Pulmonary artery endothelial cell (primary cell): Measurements from ENCODE around the gene DUSP28. TPM values are rescaled to one million over a fixed set of nuclear protein-coding genes. Genes with fewer than 3 reads are reported as not detected.

ENCODE experiments used
- DNase-seq: peaks from one replicate; pipeline ENCODE4 v3.0.0-alpha.2; 2011; ENCODE audit warnings: low read depth, low spot score
- total RNA-seq: library from RNA; depleted of rRNA; stranded (reverse); fragments of >200 nt; gene quantifications from 2 replicates; pipeline ENCODE4 v1.2.3, GENCODE V29; 2014

The DUSP28 gene
- total RNA-seq, 1 donor from 2014 or later = 1.8 TPM

DNA sequence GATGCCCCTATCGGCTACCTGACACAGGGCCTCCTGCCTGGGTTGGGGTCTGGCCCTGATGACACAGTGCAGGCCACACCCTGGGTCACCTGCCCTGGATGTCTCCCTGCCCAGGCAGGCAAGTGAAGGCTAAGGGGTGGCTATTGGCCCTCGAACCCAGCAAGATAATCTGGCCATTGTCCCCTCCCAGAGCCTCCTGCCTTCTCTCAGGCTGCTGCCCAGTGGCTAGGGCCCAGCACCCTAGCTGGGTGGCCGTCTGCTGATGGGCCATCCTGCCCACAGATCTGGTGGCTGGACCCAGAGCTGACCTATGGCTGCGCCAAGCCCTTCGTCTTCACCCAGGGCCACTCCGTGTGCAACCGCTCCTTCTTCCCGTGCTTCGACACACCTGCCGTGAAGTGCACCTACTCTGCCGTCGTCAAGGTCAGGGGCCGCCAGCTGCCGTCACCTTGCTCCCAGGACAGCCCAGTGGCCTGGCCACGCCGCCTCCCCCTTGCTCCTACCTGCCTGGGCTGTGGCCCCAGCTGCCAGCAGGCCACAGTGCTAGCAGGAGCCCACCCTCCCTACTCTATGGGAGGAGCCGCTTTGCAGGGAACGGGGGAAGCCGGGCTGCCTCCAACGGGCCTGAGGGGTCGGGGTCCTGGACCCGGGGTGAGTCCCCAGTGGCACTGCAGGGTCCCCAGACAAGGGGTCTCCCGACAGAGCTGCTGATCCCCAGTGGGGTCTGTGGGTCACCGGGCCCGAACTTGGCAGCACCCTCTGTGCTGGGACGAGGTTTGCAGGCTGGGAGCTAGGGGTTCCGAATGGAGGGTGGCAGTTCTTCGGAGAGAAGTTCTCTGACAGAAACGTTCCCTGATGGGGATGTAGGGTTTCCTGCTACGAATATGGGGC, 12.2 kb downstream of the DUSP28 start:
- DNase-seq = no peak

DNA sequence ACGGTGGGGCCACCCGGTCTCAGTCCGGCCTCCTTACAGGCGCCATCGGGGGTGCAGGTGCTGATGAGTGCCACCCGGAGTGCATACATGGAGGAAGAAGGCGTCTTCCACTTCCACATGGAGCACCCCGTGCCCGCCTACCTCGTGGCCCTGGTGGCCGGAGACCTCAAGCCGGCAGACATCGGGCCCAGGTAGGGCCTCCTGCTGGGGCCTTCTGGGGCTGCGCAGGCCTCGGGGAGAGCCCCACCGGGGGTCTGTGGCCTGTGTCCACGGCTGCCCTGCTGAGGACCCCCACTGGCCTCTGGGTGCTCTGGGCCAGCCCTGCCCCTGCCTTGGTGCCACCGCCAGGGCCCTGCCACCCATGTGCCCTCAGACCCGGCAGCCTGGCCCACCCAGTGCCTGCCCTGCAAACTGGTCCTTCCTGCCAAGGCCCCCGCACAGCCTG, 12.9 kb downstream of the DUSP28 start:
- DNase-seq = no peak

DNA sequence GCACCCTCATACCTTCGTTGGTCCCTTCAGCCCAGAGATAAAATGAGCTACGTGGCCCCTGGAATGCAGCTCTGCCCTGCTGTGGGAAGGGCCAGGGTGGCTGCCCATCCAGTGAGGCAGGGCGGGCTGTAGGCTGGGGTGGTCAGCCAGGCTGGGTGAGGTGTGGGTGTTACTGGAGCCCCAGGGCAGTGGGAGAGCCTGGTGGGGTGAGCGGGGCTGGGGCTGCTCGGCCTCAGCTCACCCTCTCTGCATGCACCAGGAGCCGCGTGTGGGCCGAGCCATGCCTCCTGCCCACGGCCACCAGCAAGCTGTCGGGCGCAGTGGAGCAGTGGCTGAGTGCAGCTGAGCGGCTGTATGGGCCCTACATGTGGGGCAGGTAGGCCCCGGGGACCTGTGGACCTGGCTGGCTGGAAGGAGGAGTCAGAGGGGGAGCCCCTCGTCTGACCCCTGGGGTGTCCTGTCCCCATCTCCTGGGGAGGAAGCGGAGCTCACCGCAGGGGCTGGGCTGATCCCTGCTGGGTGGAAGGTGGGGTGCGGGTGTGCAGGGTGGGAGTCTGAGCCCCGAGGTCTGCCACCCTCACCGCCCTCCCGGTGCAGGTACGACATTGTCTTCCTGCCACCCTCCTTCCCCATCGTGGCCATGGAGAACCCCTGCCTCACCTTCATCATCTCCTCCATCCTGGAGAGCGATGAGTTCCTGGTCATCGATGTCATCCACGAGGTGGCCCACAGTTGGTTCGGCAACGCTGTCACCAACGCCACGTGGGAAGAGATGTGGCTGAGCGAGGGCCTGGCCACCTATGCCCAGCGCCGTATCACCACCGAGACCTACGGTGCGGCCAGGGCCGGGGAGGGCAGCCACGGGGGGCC, 13.6 kb downstream of the DUSP28 start:
- DNase-seq = no peak

DNA sequence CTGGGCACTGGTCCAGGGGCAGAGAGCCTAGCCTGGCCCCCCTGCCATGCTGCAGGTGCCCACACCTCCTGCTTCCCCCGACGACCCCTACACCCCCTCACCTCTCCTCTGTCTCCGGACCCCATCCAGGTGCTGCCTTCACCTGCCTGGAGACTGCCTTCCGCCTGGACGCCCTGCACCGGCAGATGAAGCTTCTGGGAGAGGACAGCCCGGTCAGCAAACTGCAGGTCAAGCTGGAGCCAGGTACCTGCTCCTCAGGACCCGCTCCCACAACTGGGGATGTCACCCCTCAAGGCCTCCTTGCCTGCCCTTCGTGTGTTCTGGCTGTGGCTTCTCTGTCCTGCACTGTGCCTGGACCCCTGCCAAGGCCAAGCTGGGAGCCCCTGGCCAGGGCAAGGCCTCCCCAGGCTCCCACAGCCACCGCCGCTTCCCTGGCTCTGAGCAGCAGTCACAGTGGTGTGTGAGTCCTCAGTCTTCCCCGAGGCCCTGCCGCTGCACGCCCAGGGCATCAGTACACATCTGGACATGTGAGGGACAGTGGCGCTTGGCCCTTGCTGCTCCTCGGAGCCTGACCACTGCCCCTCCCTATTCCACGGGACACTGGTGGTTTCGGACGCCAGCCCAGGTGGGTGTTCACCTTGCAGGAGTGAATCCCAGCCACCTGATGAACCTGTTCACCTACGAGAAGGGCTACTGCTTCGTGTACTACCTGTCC, 14.4 kb downstream of the DUSP28 start:
- DNase-seq = no peak

DNA sequence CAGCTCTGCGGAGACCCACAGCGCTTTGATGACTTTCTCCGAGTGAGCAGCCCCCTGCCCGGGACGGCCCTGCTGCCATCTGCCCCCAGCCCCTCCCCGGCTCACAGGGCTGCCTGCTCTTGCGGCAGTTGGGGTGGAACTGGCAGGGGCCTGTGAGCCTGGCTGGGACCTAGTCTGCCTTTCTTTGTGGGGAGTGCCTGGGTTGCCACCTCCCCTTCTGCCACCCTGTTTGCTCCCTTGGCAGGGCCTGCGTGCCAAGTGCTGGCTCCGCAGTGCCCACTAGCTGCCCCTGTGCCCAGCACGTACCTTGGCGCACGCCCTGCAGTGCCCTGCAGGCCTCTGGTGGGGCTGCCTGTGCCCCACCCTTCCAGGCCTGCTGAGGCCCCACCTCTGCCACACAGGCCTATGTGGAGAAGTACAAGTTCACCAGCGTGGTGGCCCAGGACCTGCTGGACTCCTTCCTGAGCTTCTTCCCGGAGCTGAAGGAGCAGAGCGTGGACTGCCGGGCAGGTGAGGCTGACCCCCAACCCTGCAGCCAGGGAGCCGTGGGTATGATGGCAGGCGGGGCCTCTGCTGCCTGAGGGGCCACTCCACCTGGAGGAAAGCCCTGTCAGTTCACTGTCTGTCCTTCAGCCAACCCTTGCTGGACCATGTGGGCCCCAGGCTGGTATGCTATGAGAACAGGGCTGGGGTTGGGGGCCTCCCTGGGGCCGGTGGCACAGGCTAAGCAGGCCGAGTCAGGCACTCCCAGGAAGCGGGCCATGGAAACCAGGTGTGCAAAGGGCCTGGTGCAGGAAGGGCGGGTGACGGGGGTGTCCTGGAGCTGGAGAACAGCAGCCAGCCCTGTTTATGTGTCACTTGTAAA, 15.2 kb downstream of the DUSP28 start:
- DNase-seq = no peak

DNA sequence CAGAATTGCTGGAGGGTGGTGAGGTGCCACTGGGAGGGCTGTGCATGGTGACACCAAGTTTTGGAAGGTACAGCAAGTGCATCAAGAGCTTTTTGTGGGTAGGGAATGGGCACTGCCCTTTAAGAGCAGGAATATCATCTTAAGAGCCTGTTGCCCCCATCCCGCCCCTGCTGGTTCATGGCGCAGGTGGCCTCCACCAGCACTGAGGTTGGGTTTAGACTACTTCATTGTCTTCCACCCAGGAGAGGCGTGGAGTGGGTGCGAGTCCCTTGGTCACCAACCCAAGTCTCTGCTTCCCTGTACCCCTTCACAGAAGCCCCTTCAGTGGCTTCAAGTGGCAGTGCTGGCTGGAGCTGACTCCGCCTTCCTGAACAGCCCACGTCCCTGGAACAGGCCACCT, 15.9 kb downstream of the DUSP28 start:
- DNase-seq = no peak

DNA sequence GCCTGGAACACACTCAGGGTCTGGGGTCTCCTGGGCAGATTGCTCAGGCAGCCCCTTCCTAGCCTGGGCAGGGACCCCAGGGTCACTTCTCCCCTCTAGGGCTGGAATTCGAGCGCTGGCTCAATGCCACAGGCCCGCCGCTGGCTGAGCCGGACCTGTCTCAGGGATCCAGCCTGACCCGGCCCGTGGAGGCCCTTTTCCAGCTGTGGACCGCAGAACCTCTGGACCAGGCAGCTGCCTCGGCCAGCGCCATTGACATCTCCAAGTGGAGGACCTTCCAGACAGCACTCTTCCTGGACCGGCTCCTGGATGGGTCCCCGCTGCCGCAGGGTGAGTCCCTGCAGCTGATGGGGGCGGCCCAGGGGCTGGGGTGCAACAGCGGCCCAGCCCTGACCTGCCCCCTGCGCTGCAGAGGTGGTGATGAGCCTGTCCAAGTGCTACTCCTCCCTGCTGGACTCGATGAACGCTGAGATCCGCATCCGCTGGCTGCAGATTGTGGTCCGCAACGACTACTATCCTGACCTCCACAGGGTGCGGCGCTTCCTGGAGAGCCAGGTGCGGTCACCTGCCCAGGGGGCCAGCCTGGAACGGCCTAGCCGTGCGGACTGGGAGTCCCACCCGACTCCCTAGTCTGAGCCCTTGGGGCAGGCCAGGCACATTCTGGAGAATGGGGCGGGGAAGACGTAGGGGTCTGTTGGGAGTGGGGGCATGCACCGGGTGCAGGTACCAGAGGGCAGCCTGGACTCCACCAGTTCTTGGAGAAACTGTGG, 16.5 kb downstream of the DUSP28 start:
- no peak for DNase-seq

DNA sequence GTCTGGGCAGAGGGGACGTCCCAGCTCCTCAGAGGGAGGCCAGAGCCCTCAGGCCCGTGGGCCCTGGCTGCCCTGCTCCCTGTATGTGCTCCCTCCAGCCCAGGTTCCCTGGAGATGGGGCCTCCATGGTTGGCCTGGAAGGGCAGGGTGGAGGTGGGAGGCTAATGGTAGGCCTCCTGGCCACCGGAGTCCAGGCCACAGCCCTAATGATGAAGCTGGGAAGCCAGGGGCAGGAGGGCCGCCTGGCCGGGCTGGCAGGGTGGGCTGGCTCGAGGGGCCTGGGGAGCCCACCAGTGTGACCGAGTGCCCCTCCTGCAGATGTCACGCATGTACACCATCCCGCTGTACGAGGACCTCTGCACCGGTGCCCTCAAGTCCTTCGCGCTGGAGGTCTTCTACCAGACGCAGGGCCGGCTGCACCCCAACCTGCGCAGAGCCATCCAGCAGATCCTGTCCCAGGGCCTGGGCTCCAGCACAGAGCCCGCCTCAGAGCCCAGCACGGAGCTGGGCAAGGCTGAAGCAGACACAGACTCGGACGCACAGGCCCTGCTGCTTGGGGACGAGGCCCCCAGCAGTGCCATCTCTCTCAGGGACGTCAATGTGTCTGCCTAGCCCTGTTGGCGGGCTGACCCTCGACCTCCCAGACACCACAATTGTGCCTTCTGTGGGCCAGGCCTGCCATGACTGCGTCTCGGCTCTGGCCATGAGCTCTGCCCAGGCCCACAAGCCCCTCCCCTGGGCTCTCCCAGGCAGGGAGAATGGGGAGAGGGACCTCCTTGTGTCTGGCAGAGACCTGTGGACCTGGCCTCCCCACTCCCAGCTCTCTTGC, 17.3 kb downstream of the DUSP28 start:
- DNase-seq = no peak

DNA sequence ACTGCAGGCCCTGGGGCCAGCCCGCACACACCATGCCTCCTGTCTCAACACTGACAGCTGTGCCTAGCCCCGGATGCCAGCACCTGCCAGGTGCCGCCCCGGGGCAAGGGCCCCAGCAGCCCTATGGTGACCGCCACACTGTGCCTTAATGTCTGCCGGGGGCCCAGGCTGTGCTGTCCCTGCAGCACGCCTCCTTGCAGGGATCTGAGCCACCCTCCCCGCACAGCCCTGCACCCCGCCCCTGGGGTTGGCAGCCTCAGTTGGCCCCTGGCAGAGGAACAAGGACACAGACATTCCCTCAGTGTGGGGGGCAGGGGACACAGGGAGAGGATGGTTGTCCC, 17.9 kb downstream of the DUSP28 start:
- DNase-seq = no peak

DNA sequence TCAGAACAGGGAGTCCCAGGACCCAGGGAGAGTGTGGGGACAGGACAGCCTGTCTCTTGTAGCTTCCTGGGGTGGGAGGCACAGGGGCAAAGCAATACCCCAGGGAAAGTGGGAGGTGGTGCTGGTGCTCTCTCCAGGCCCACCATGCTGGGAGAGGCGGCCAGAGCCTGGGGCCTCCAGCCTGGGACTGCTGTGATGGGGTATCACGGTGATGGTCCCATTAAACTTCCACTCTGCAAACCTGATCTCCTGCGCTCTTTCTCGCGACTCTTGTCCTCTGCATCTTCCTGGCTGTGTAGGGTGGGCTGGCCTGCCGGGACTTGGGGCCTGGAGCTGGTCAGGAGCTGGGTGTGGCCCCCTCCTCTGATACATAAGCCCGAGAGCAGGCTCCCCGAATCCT, 18.3 kb downstream of the DUSP28 start:
- DNase-seq = no peak

DNA sequence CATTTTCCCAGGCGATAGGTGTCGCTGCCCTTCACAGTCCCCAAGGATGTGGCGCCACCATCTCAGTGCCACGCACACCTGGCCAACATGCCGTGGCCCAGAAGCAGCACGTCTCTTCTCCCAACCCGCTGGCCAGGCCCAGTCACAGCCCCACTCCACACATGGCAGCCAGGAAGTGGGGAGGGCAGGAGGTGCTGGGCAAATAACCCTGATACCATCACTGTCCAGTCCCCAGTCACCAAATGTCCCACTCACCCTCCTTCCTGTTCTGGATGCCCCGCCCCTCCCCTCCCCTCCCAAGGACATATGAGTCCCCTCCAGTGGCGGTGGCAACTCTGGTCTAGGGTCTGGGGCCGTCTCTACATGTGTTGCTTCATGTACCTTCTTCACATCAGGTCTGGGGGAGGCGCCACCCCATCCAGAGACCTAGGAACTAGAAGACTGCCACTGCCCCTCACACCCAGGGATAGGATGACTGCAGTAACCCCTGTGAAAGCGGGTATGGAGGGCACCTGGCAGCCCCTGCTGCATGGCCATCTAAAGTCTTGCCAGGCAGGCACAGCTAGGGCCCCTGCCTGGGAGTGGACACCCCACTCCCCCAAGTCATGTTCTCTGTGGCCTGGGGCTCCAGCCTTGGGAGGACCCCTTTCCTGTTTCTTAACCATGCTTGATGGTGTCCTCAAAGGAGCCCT, 19.1 kb downstream of the DUSP28 start:
- no peak for DNase-seq

DNA sequence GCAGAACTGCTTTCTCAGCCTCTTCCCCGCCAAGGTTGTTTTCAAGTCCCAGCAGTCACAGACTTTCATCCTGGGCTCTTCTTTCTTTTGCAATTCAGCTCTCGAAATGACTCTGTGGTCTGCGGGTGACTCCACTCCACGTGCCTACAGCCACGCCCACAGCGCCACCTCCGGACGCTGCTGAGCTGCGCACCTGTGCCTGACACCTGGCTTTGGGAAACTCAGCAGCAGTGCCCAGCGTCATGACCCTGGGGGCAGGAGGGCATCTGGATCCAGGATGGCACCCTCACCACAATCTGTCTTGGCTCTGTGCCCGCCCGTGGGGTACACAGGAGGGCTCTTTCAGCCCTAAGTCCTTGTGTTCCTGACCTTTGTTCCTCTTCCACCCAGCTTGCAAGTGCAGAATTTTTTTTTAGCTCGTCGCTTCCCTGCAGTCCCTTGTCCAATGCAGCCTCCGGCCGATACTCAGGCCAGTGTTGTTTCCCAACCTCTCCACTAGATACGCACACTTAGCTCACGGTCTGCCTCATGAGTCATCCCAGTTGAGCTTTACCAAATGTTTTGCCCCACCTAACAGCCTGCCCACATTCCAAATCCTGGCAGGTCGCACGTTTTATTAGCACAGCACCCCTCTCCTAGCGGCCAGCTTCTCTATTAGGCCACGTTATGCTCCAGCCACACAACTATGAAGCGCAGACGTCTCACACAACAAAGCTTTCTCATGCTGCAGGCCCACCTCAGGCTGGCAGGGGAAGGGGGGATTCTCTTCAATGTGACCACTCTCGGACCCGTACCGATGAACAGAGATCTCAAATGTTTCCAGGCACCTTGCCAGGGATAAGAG, 19.8 kb downstream of the DUSP28 start:
- no peak for DNase-seq

DNA sequence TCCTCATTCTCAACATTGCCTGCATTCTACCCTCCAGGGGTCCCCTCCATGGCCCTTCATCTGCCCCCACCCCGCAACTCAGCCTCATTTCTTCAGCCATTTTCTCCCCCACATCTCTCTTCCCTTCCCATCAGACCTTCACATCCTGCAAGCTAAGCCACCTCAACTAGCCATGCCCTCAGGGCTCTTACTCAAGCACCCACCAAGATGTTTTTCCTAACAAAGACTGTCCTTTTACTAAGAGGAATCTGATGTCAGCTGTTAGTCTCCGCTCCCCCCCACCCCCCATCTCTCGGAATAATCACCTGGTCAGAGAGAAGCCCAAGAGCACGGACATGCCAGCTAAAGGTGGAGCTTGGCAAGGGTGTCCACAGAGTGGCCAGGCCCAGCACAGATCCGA, 21.7 kb downstream of the DUSP28 start:
- DNase-seq = no peak

DNA sequence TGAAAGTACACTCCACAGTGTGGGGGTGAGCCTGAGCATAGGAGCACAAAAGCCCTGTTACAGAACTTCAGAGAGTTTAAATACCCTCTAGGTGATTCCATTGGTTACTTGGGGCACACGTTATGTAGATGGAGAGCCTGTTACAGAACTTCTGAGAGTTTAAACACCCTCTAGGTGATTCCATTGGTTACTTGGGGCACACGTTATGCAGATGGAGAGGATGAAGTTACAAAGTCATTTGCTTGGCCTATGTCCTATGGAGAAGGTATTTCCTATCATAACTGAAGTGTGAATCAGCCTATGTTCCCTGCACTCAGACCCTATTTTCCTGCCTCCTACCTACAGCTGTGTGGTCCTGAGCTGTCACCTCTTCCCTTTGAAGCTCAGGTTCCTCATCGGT, 22.6 kb downstream of the DUSP28 start:
- no peak for DNase-seq

DNA sequence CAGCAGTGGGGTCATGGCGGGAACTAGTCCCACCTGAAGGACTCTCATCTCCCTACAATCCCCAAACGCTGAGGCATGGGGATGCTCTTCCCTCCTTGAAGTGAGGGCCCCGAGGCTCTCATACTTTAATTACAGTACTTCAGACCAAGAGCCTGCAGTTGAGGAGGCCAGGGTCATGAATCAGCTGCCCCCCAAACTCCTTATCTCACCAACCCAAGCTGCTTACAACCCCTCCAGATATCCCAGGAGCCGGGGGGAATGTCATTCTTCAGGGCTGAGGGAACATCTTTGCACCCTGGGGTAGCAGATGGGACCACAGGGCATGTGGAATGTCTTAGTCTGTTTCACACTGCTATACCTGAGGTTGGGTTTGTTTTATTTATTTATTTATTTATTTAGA, 23.6 kb downstream of the DUSP28 start:
- no peak for DNase-seq

DNA sequence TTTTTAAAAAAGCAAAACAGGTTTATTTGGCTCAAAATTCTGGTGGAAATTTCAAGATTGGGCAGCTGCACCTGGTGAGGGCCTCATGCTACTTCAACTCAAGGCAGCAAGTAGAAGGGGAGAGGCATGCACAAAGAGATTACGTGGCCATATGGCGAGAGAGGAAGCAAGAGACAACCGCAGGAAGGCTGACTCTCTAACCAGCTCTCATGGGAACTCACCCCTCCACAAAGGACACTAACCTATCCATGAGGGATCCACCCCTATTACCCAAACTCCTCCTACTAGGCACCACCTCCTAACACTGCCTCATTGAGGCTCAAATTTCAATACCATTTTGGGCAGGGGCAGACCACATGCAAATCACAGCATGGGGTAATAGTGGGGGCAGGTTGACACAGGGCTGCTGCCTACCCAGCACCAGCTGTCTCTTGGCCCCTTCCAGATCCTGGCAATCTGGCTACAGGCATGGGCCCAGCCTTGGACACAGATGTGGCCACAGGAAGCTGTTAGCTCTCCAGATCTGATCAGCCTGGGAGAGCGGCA, 24.4 kb downstream of the DUSP28 start:
- no peak for DNase-seq

DNA sequence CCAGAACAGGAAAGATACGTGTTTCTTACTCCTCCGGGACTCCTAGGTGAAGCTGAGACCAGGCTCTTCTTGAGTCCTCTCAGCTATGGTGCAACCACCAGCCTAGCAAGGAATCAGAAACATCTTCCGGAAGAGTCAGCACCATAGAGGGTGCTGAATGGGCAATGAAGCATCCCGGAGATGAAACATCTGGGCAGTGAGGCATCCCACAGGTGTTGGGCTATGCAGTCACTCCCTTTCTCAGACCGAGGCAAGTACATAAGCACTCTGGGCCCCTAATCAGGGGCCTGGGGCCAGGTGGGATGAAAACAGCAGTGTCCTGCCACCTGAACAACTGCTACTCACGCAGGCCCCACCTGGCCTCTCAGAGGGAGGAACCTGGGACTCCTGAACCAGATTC, 24.9 kb downstream of the DUSP28 start:
- DNase-seq = no peak
